ENCODE results near the gene PPIB. TPM values are rescaled to one million over a fixed set of nuclear protein-coding genes. Genes with fewer than 3 reads are reported as not detected.

PPIB gene
- total RNA-seq, 6 donors from 2014 or later: 87.0 to 497 (median 286) TPM

GRCh38 chr15:64138331-64138941 is 24.4 kb downstream of the PPIB start:
- DNase-seq: no peak
- 80 to 93% methylated on average over 2 to 3 of the region's 4 CpGs for WGBS, 2 donors
- Histone ChIP-seq H3K27ac (no peak overlapping the region), H3K4me1 (peaks cover 0 to 13% (median 12%) of the 10 kb centered on the region in 4 donors), H3K9me3 (no peaks in the 10 kb centered on the region), H3K36me3 (peaks cover 15 to 87% (median 72%) of the 10 kb centered on the region in 4 donors), H3K4me3 (no peak overlapping the region), H3K27me3 (no peaks in the 10 kb centered on the region)
- TF ChIP-seq POLR2AphosphoS5 (IDR thresholded peaks at IDR 0.05): no peak
- ATAC-seq (ENCODE audit: low FRiP score in 2 of 2): no peak

GRCh38 chr15:64137226-64137833 is 25.5 kb downstream of the PPIB start:
- DNase-seq (no peak), ATAC-seq (ENCODE audit: low FRiP score in 2 of 2) (no peak)
- peaks cover 13 to 87% (median 73%) of the 10 kb centered on the region in 4 donors for H3K36me3 ChIP-seq
- H3K27ac ChIP-seq: no peak overlapping the region
- H3K4me3 ChIP-seq: no peak overlapping the region
- no peaks in the 10 kb centered on the region for H3K27me3 ChIP-seq
- peaks cover 0 to 23% (median 12%) of the 10 kb centered on the region in 4 donors for H3K4me1 ChIP-seq
- WGBS, 2 donors: 83 to 84% methylated on average over 7 to 8 of the region's 8 CpGs
- H3K9me3 ChIP-seq: no peaks in the 10 kb centered on the region
- TF ChIP-seq EP300 (IDR thresholded peaks at IDR 0.05) (no peak), CTCF (IDR thresholded peaks at IDR 0.05) (no peak), POLR2AphosphoS5 (IDR thresholded peaks at IDR 0.05) (no peak), POLR2A (IDR thresholded peaks at IDR 0.05) (no peak)

DNA sequence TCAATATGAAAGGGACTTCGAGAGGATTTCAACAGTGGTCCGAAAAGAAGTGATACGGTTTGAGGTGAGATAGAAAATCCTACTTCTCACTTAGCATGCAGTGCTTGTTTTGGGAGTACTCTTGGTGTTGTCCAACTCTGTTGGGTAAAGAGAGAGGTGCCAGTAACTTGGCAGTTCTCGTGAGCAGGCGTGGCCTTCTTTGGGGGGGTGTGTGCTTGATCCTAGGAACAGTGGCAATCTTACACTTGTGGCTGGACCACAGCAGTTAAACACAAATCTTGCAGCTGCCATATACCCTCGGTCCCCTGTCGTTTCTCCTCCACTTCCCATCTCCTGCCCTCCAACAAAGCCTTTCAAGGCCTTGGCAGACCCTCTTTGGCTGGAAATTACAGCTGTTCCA is 26.5 kb downstream of the PPIB start:
- WGBS, 2 donors: 84% methylated on average over 7 of the region's 7 CpGs
- Histone ChIP-seq H3K27ac (no peak overlapping the region), H3K4me3 (no peak overlapping the region), H3K36me3 (peaks cover 22 to 87% (median 74%) of the 10 kb centered on the region in 4 donors), H3K9me3 (no peaks in the 10 kb centered on the region), H3K27me3 (no peaks in the 10 kb centered on the region), H3K4me1 (peaks cover 0 to 23% (median 12%) of the 10 kb centered on the region in 4 donors)
- DNase-seq (no peak), ATAC-seq (ENCODE audit: low FRiP score in 2 of 2) (no peak)
- no peak for TF ChIP-seq CTCF (IDR thresholded peaks at IDR 0.05)
- TF ChIP-seq POLR2A (IDR thresholded peaks at IDR 0.05): no peak
- no peak for TF ChIP-seq EP300 (IDR thresholded peaks at IDR 0.05)
- no peak for TF ChIP-seq POLR2AphosphoS5 (IDR thresholded peaks at IDR 0.05)

- TF ChIP-seq CTCF (IDR thresholded peaks at IDR 0.05): no peak
- no peak for TF ChIP-seq POLR2AphosphoS5 (IDR thresholded peaks at IDR 0.05)
- TF ChIP-seq EP300 (IDR thresholded peaks at IDR 0.05): no peak
- TF ChIP-seq POLR2A (IDR thresholded peaks at IDR 0.05): no peak
- DNase-seq (peak; percentile 59 to 73), ATAC-seq (ENCODE audit: low FRiP score in 2 of 2) (peak in 1 of 2 donors; percentile 54)
- Histone ChIP-seq H3K27me3 (no peaks in the 10 kb centered on the region), H3K36me3 (peaks cover 40 to 96% (median 87%) of the 10 kb centered on the region in 4 donors), H3K27ac (peak overlapping the region in 1 of 4 donors; percentile 48), H3K4me1 (peaks cover 0 to 23% (median 12%) of the 10 kb centered on the region in 4 donors), H3K4me3 (no peak overlapping the region), H3K9me3 (no peaks in the 10 kb centered on the region)
- 47 to 86% methylated on average over 1 to 9 of the region's 9 CpGs for WGBS, 2 donors
Observed at GRCh38 chr15:64134345-64134829, 28.4 kb downstream of the PPIB start.

GRCh38 chr15:64133623-64134344 is 29.0 kb downstream of the PPIB start:
- peak overlapping the region in 1 of 4 donors; percentile 53 for H3K27ac ChIP-seq
- 87 to 93% methylated on average over 10 of the region's 10 CpGs for WGBS, 2 donors

More at GRCh38 chr15:64133623-64134344, 29.0 kb downstream of the PPIB start:
- TF ChIP-seq EP300 (IDR thresholded peaks at IDR 0.05): no peak
- no peak for TF ChIP-seq POLR2A (IDR thresholded peaks at IDR 0.05)
- TF ChIP-seq CTCF (IDR thresholded peaks at IDR 0.05): no peak
- no peak for TF ChIP-seq POLR2AphosphoS5 (IDR thresholded peaks at IDR 0.05)
- DNase-seq (peak in 1 of 2 donors; percentile 55), ATAC-seq (ENCODE audit: low FRiP score in 2 of 2) (no peak)
- no peaks in the 10 kb centered on the region for H3K27me3 ChIP-seq
- H3K4me1 ChIP-seq: peaks cover 0 to 23% (median 12%) of the 10 kb centered on the region in 4 donors
- H3K4me3 ChIP-seq: no peak overlapping the region
- H3K9me3 ChIP-seq: no peaks in the 10 kb centered on the region
- peaks cover 40 to 100% (median 90%) of the 10 kb centered on the region in 4 donors for H3K36me3 ChIP-seq
